HG03066 (cell line): ENCODE measurements around the gene SCNN1B.
"Not testable (repeated sequence)": the region's sequence is repeated elsewhere in the genome, so short reads cannot be mapped to it uniquely, and the experiment has no call there.

ENCODE experiments used
- ATAC-seq: cut with Tn5 transposase; IDR thresholded peaks from one replicate; pipeline ENCODE4 v1.9.1; 2021; ENCODE audit warnings: low read depth; ENCODE audit not compliant: unreplicated experiment

The SCNN1B gene

DNA sequence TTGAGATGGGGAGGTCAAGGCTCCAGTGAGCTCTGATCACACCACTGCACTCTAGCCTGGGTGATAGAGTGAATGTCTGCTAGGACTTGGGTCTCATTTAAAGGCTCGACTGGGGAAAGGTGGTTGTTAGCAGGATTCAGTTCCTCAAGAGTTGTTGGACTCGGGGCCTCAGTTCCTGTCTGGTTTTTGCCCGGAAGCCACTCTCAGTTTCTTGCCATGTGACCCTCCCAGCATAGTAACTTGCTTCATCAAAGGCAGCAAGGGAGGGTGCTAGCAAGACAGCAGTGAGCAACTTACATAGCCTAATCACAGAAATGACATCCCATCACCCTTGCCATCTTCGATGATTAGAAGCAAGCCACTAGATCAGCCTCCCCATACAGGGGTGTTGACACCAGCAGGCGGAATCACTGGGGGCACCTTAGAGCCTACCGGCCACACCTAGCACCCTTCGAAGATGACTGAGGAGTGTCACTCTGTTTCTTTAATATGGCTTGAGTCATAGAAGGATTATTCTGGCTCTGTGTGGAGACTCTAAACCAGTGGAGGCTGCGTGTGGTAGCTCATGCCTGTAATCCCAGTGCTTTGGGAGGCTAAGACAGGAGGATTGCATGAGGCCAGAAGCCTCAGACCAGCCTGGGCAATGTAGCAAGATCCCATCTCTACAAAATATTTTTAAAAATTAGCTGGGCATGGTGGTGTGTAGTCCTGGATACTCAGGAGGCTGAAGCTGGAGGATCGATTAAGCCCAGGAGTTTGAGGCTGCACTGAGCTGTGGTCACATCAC lies 13.2 kb upstream of the SCNN1B start:
- ATAC-seq: no peak

DNA sequence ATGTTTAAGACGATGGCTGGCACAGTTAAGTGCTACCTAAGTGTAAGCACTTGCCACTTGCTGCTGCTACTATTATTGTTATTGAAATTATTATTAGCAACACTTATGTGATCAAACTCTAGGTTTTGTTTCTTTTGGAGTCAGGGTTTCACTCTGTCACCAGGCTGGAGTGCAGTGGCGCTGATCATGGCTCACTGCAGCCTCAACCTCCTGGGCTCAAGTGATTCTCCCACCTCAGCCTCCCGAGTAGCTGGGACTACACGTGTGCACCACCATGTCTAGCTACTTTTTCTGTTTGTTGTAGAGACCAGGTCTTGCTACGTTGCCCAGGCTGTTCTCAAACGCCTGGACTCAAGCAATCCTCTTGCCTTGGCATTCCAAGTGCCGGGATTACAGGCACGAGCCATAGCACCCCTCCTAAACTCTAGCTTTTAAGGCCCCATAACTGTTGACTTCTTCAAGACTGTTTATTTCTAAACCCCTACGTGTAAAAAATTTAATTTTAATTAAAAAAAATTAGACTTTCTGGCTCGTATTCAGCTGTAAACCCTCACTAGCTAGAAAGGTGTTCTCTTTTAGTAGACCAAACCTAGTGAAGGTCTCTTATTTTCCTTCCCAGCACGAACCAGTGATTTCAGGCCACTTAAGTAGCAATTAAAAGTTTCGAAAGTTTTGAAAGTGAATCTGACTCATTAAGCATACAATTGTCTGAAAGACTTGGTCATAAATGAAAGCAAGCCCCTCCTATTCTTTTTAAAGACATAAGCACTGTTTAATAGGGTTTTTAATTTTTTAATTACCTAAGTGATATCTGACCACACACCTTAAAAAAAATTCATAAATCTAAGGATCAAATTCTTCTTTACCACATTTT lies 11.7 kb upstream of the SCNN1B start:
- ATAC-seq: no peak

DNA sequence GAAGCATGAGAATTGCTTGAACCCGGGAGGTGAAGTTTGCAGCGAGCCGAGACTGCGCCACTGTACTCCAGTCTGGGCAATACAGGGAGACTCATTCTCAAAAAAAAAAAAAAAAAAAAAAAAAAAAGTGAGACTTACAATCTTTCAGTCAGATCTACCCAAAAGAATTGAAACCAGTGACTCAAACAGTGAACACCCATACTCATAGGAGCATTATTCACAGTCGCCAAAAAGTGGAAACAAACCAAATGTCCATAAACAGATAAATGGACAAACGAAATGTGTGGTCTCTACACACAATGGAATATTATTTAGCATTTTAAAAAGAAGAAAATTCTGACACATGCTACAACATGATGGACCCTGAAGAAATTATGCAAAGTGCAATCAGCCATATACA lies 9.1 kb upstream of the SCNN1B start:
- ATAC-seq: peak; percentile 55

DNA sequence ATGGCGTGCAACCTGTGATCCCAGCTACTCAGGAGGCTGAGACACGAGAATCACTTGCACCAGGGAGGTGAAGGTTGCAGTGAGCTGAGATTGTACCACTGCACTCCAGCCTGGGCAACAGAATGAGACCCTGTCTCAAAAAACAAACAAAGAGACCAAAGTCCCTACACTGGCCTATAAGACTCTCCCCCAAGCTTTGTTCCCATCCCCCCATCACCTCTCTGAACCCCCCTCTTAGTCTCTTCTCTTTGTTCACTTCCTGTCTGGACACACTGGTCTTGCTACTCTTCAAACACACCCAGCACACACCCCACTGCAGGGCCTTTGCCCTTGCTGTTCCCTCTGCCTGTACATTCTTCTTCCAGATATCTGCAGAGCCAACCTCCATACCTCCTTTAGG lies 7.8 kb upstream of the SCNN1B start:
- ATAC-seq: no peak

DNA sequence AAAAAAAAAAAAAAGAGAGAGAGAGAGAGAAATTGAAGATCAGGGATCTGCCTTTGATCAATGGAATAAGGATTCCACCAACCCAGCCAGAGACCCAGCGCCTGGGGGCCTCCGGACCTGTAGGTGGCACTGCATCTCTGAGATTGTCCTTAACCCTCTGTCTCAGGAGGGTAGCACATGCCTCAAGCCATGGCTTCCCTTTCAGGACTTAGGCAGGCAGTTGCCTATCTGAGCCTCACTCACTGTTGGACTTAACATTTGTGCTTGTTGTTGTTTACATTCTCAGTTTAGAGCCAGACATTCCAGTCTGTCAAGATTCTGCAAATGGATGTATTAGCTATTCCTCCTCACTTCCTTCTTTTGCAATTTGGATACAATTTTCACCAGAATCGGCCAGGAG lies 5.1 kb upstream of the SCNN1B start:
- no peak for ATAC-seq

DNA sequence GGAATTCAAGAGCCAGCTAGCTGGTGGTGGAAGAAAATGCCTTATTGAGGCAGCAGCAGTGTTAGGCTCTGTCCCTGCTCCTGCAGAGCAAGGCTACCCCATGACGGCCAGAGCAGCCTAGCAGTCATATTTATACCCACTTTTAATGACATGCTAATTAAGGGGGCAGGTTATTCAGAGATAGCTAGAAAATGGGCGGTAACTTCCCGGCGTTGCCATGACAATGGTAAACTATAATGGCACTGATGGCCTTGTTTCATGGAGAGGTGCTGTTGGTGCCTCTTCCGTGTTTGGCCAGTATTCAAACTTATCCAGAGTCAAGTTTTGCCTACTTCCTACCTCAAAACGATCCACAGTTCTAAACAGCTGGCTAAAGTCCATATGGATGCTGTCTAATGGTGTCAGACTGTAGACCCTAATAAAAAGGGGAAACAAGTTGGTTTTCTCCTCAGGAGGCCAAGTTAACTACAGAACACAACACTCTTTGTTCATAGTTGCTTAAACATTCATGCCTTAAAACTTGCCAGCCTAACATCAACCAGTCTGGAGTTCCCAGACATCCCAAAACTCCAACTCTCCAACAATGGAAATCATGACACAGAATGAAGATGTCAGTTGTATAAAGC lies 3.7 kb upstream of the SCNN1B start:
- no peak for ATAC-seq

DNA sequence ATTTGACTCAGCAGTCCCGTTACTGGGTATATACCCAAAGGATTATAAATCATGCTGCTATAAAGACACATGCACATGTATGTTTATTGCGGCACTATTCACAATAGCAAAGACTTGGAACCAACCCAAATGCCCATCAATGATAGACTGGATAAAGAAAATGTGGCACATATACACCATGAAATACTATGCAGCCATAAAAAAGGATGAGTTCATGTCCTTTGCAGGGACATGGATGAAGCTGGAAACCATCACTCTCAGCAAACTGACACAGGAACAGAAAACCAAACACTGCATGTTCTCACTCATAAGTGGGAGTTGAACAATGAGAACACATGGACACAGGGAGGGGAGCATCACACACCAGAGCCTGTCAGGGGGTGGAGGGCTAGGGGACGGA lies 2.3 kb upstream of the SCNN1B start:
- not testable (repeated sequence) for ATAC-seq

DNA sequence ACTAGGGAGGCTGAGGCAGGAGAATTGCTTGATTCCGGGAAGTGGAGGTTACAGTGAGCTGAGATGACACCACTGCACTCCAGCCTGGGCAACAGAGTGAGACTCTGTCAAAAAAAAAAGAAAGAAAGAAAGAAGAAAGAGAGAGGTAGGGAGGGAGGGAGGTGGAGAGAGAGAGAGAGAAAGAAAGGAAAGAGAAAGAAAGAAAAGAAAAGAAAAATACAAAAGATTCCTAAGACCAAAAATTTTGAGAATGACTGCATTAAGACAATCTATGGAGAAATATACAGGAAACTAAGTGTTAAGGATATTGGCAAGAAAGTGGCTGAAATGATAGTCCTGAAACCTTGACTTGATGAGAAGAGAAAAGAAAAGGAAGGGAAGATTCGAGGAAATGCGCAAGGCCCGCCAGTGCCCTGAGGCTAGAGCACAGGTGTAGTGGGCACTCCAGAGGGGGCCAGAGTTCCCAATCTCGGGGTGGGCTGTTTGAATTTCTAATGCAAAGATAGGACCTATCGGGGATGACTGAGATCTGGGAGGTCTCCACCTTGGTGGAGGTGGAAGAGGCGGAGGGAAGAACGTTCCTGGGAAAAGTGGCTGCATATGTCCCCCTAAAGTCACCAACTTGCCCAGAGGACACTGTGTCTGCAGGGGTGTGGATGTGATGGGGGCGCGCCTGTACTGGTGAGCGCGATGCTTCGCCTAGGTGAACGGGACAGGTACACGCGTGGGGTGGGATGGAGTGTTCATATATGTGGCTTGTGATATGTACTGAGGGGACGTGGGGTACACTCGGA lies 654 bp upstream of the SCNN1B start:
- ATAC-seq: no peak

DNA sequence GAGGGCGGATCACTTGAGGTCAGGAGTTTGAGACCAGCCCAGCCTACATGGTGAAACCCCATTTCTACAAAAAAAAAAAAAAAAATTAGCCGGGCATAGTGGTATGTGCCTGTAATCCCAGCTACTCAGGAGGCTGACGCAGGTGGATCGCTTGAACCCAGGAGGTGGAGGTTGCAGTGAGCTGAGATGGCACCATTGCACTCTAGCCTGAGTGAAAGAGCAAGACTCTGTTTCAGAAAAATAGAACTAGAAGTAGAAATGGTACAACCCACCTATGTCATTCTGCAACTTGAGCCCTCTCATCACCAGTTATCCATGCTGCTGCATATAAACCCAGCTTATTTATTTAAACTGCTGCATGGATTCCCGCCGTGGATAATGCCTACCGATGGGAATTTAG lies 1.6 kb downstream of the SCNN1B start:
- no peak for ATAC-seq

DNA sequence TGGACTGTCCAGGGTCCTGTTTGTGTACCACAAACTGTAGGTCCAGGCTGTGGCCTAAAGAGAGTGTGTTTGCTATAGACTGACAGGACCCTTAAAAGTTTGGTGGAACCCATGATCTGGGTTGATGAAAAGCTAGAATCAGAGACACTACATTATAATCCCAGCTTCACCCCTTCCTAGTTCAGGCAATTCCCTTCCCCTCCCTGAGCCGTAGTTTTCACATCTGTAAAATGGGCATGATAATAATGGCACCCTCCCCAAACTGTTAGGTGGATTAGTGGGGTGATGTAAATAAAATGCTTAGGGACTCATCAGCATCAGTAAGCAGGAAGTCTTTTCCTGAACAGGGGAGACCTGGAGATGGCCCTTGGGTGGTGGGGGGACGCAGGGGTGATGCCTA lies 2.5 kb downstream of the SCNN1B start:
- no peak for ATAC-seq

DNA sequence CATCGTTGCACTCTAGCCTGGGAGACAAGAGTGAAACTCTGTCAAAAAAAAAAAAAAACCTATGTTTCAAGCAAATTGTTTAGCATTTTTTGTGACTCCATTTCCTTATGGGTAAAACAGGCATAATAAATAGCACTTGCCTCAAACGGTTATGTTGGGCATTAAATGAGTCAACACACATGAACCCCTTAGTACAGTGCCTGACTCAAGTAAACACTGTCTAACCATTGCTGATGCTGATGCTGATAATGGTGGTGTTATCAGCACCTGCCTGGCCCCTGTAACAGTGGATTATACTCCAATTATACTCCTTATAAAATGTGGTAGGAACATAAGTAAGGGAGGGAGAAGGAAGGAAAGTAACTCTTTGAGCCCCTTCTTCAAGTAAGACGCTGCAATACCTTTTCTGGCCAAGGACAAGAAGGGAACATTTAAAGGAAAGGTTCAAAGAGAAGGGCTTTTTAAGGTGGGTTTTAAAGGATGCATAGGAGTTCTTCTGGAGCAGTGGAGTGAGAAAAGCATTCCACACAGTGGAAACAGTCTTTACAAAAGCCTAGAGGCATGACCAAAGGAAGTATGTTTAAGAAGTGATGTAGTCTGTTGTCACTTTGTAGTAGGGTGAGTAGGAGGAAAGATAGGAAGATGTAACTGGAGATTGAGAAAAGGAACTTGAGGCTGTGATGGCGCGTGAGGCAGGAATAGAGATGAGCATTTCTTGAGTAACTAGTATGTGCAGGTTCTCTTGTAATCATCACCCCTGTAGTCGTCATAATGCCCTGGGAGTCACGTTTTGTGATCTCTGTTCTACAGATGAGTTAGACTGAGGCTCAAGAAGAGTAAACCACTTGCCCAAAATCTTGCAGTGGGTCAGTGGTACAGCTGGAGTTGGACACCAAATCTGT lies 4.3 kb downstream of the SCNN1B start:
- no peak for ATAC-seq

DNA sequence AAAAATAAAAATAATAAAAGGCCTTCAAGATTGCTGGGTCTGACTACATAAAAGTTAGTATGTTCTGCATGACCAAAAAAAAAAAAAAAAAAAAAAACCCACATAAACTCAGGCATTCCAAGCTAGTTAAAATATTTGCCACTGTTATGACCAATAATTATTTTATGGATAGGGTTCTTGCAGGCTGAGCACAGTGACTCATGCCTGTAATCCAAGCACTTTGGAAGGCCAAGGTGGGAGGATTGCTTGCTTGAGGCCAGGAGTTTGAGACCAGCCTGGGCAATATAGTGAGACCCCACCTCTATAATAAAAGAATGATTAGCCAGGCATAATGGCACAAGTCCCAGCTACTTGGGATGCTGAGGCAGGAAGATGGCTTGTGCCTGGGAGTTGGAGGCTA lies 8.1 kb downstream of the SCNN1B start:
- no peak for ATAC-seq

DNA sequence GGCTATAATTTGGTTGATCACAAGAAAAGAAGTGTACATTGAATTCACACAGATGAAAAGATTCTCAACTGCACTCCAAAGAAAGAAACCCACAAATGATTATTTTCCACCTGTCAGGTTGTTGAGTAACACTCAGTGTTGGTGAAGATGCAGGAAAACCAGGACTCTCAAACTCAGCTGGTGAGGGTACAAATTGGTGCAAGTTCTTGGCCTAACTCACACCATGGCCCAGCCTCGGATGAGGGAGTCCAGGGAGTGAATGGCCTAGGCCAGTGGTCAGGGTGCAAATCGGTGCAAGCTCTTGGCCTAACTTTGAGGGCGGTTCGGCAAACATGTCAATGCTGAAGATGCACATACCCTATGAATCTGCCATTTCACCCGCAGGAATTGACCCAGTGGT lies 8.6 kb downstream of the SCNN1B start:
- no peak for ATAC-seq

DNA sequence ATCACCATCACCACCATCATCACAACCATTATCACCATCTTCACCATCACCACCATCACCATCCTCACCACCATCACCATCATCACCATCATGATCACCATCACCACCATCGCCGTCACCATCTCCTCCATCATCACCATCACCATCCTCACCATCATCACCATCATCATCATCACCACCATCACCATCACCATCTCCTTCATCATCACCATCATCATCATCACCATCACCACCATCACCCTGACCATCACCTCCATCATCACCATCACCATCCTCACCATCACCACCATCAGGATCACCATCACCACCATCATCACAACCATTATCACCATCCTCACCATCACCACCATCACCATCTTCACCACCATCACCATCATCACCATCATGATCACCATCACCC lies 14.1 kb downstream of the SCNN1B start:
- no peak for ATAC-seq

DNA sequence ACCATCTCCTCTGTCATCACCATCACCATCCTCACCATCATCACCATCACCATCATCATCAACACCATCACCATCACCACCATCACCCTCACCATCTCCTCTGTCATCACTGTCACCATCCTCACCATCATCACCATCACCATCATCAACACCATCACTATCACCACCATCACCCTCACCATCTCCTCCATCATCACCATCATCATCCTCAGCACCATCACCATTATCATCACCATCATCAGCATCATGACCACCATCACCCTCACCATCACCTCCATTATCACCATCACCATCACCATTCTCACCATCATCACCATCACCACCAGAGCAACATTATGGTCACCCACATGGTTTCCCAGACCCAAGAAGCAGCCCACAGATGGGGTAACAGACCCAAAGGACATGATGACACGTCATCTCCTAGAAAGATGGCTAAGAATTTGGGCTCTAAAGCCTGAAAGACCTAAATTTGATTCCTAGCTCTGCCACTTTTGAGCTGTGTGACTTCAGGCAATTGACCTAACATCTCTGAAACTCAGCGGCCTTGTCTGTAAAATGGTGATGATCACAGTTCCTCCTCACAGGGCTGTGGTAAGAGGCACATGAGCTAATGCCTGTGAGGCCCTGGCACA lies 14.6 kb downstream of the SCNN1B start:
- no peak for ATAC-seq

DNA sequence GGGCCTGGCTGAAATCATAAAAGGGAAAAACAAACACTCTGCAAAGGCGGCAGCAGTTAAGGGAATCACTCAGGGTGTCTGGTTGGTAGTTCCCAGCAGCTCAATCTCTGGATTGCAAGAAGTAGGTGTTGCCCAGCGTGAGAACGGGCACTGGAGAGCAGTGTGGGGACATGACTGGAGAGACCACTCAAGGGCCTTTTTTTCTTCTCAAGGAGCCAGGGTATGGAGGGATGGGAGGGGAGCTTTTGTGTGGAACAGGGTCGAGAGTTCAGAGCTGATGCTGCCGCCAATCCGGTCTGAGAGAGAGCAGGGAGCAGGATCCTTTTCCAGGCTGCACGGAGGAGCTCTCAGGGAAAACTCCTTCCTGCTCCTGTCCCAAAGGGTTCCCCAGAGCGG lies 15.2 kb downstream of the SCNN1B start:
- no peak for ATAC-seq

DNA sequence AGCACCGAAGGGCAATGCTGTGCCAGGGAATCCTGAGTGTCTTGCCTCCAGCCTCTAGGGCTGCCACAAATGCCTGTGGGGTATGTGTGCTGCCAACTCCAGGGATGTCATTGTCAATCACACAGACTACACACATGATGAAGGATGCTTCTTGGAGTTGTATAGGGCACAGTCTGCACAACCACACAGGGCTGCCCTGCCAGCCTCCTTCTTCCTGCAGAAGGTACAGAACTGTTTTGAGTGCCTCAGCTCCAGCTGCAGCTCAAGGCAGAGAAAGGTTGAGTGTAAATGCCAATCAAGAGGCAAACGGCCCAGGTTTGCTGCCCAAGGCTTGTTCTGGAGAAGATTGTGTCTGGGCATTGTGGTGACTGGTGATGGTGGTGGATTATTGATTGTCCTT lies 15.6 kb downstream of the SCNN1B start:
- ATAC-seq: no peak

DNA sequence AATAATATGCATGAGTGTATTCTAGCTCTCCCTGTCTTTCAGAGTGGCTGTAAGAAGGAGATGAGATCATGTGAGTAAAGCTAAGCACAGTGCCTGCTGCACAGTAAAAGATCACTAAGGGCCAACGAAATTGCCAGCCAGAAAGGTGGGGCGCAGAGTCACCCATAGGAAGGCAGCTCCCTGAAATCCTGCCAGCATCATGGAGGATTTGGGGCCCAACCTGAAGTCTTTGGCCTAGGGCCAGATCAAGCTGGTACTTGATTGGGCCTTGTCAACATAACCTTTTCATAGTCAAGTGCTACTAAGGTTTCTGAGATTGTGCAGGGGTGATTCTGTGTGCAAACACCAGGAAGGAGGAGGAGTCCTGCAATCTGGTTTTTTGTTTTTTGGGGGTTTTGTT lies 16.5 kb downstream of the SCNN1B start:
- ATAC-seq: no peak

DNA sequence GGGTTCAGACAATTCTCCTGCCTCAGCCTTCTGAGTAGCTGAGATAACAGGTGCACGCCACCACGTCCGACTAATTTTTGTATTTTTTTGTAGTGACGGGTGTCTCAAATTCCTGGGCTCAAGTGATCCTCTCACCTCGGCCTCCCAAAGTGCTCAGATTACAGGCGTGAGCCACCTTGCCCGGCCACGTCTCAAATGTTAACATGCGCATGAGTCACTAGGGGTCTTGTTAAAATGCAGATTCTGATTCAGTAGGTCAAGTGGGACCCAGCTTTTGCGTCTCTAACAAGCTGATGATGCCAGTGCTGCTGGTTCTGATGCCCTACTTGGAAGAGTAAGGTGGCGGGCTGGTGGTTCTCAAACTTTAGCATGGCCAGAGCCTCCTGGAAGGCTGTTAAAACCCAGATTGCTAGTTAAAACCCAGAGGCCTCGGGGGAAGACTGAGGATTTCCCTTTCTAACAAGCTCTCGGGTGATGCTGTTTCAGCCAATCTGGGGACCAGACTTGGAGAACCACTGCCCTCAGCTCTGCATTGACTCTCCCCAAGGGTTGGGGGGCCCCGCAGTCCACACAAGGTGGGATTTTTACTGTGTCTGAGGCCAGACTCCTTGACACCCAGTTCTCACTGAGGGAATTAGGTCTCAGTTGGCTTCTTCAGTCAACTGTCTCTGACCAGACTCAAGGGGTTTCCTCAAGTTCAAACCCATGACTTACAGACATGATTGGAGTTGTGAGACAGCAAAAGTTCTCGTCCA lies 17.9 kb downstream of the SCNN1B start:
- ATAC-seq: no peak
